K562 (cell line): Measurements from ENCODE around the gene FMNL2. TPM values are rescaled to one million over a fixed set of nuclear protein-coding genes. Genes with fewer than 3 reads are reported as not detected.

ENCODE experiments used
- C11orf30 ChIP-seq: fragments of 450-650 bp; IDR thresholded peaks from 2 replicates; pipeline ENCODE4 v1.6.1; 2016; ENCODE audit warnings: low read depth, mild to moderate bottlenecking
- CBFA2T2 ChIP-seq: fragments of 450-650 bp; conservative IDR thresholded peaks from 2 replicates; pipeline ENCODE4 v1.6.1; 2017; ENCODE audit warnings: mild to moderate bottlenecking
- CBX8 ChIP-seq: fragments of 200-600 bp; sonication (generic); IDR thresholded peaks from 2 replicates; pipeline ENCODE4 v1.6.1; 2012; ENCODE audit warnings: borderline replicate concordance, mixed run types, low read depth, mild to moderate bottlenecking, moderate library complexity, mixed read lengths, low read length, control low read depth, inconsistent platforms; ENCODE audit not compliant: poor library complexity, severe bottlenecking; ENCODE audit errors: extremely low read depth
- CEBPB ChIP-seq: fragments of 450-650 bp; IDR thresholded peaks from 2 replicates; pipeline ENCODE4 v1.6.1; 2016; ENCODE audit warnings: missing genetic modification characterization, missing compliant biosample characterization
- CHD4 ChIP-seq: fragments of 200-600 bp; sonication (generic); IDR thresholded peaks from 3 replicates; pipeline ENCODE4 v1.6.1; 2012; ENCODE audit warnings: low read depth, mild to moderate bottlenecking, mixed read lengths, low read length, inconsistent platforms; ENCODE audit not compliant: insufficient read depth, insufficient replicate concordance, poor library complexity, severe bottlenecking
- CREB3 ChIP-seq: fragments of 450-650 bp; conservative IDR thresholded peaks from 2 replicates; pipeline ENCODE4 v1.6.1; 2016; ENCODE audit warnings: missing genetic modification characterization, low read depth, mild to moderate bottlenecking, missing compliant biosample characterization, moderate library complexity
- CXXC5 ChIP-seq: fragments of 250-450 bp; sonication (Bioruptor Pico); IDR thresholded peaks from 2 replicates; pipeline ENCODE4 v1.8.0; 2022; ENCODE audit warnings: inconsistent platforms, mild to moderate bottlenecking, moderate library complexity
- FOSL1 ChIP-seq: fragments of 200-800 bp; sonication (Bioruptor generic); conservative IDR thresholded peaks from 2 replicates; pipeline ENCODE4 v1.6.1; 2016; ENCODE audit warnings: missing genetic modification characterization, missing compliant biosample characterization
- FOXJ3 ChIP-seq: sonication (generic); formaldehyde crosslinking; IDR thresholded peaks from 2 replicates; pipeline ENCODE4 v1.4.0; 2020; ENCODE audit warnings: mild to moderate bottlenecking, missing genetic modification reagents
- GATA2 ChIP-seq: sonication (generic); formaldehyde crosslinking; IDR thresholded peaks from 2 replicates; pipeline ENCODE4 v1.4.0; 2020; ENCODE audit warnings: mild to moderate bottlenecking, missing genetic modification reagents
- HIVEP1 ChIP-seq: fragments of 250-450 bp; sonication (Bioruptor Pico); IDR thresholded peaks from 2 replicates; pipeline ENCODE4 v1.4.0; 2020; ENCODE audit warnings: mild to moderate bottlenecking
- KDM1A ChIP-seq, 2 experiments: fragments of 450-650 bp; IDR thresholded peaks; 2 replicates each; pipeline ENCODE4 v1.6.1; 2016; ENCODE audit warnings: mild to moderate bottlenecking in 2 of 2
- KDM4B ChIP-seq, 2 experiments: fragments of 450-650 bp in 1 of 2; sonication (generic) in 1 of 2; IDR thresholded peaks; 2 replicates each; pipeline ENCODE4 v1.6.1; 2016 to 2017; ENCODE audit warnings: borderline replicate concordance in 2 of 2, antibody characterized with exemption in 1 of 2, low read depth in 1 of 2, mild to moderate bottlenecking in 1 of 2
- LARP7 ChIP-seq: fragments of 450-650 bp; IDR thresholded peaks from 2 replicates; pipeline ENCODE4 v1.6.1; 2016
- LCOR ChIP-seq: sonication (generic); formaldehyde crosslinking; IDR thresholded peaks from 2 replicates; pipeline ENCODE4 v1.8.0; 2022; ENCODE audit warnings: mild to moderate bottlenecking, missing genetic modification reagents
- MLLT1 ChIP-seq, 2 experiments: fragments of 450-650 bp; IDR thresholded peaks; 2 replicates each; pipeline ENCODE4 v1.6.1; 2016
- NFIC ChIP-seq: fragments of 450-650 bp; IDR thresholded peaks from 2 replicates; pipeline ENCODE4 v1.6.1; 2017; ENCODE audit warnings: mild to moderate bottlenecking, inconsistent platforms
- NFRKB ChIP-seq: fragments of 450-650 bp; IDR thresholded peaks from 2 replicates; pipeline ENCODE4 v1.6.1; 2016; ENCODE audit warnings: low read depth
- PHF21A ChIP-seq: fragments of 450-650 bp; IDR thresholded peaks from 2 replicates; pipeline ENCODE4 v1.6.1; 2017; ENCODE audit warnings: low read depth, borderline replicate concordance
- RFX5 ChIP-seq: IDR thresholded peaks from 2 replicates; pipeline ENCODE4 v1.6.1; 2011; ENCODE audit warnings: low read depth, mild to moderate bottlenecking, improper control_type of control experiment, low read length
- STAT5B ChIP-seq: fragments of 250-450 bp; sonication (Bioruptor Pico); IDR thresholded peaks from 2 replicates; pipeline ENCODE4 v1.8.0; 2021; ENCODE audit warnings: mild to moderate bottlenecking, inconsistent platforms
- SUPT5H ChIP-seq: fragments of 450-650 bp; IDR thresholded peaks from 2 replicates; pipeline ENCODE4 v1.6.1; 2016
- TAF1 ChIP-seq: IDR thresholded peaks from 2 replicates; pipeline ENCODE4 v1.6.1; 2011; ENCODE audit warnings: mild to moderate bottlenecking, low read length, moderate library complexity; ENCODE audit not compliant: insufficient read depth, control insufficient read depth, severe bottlenecking; ENCODE audit errors: extremely low read depth
- TRIM24 ChIP-seq, 2 experiments: fragments of 450-650 bp; IDR thresholded peaks; 2 replicates each; pipeline ENCODE4 v1.6.1; 2016
- WHSC1 ChIP-seq: IDR thresholded peaks from one replicate; pipeline ENCODE4 v1.6.1; 2012; ENCODE audit warnings: low read length, control low read depth, inconsistent platforms
- ZBTB2 ChIP-seq: fragments of 450-650 bp; IDR thresholded peaks from 2 replicates; pipeline ENCODE4 v1.6.1; 2016; ENCODE audit warnings: antibody characterized with exemption
- ZKSCAN3 ChIP-seq: fragments of 250-450 bp; sonication (Bioruptor Pico); IDR thresholded peaks from 2 replicates; pipeline ENCODE4 v1.4.0; 2020
- ZNF184 ChIP-seq: sonication (generic); formaldehyde crosslinking; IDR thresholded peaks from 2 replicates; pipeline ENCODE4 v1.5.0; 2020; ENCODE audit warnings: missing genetic modification reagents
- ZNF23 ChIP-seq: fragments of 250-450 bp; sonication (Bioruptor Pico); IDR thresholded peaks from 2 replicates; pipeline ENCODE4 v1.4.0; 2020; ENCODE audit warnings: mild to moderate bottlenecking
- ZNF780A ChIP-seq: fragments of 250-450 bp; sonication (Bioruptor Pico); IDR thresholded peaks from 2 replicates; pipeline ENCODE4 v1.5.0; 2021; ENCODE audit warnings: mild to moderate bottlenecking
- polyA plus RNA-seq, 8 experiments: library from polyadenylated mRNA; depleted of rRNA in 4 of 8; stranded (reverse) in 5 of 8; unstranded in 3 of 8; fragments of >200 nt; fragmentation: Nextera tagmentation in 2 of 8; fragmentation: Illumina TruSeq in 1 of 8; extraction: Ambion mirVana in 2 of 8; extraction: Trizol in 1 of 8; gene quantifications; 2 replicates each; pipeline versions ENCODE4 v1.2.1 to v1.2.3, GENCODE V29; 2011 to 2014; ENCODE audit warnings: inconsistent platforms in 1 of 8, missing spikeins in 1 of 8
- total RNA-seq, 7 experiments: library from RNA; depleted of rRNA in 6 of 7; stranded (reverse); fragments of >200 nt in 6 of 7; fragmentation: Illumina TruSeq in 2 of 7; extraction: Trizol in 2 of 7; gene quantifications; 2 replicates each; pipeline versions ENCODE4 v1.2.1 to v1.2.3, GENCODE V29; 2011 to 2021; ENCODE audit warnings: low replicate concordance in 1 of 7

FMNL2 gene
- total and polyA plus RNA-seq, 9 of the 15 experiments (the other 6 are each of a cell fraction or from before 2014, with no cell fraction given): 0.15 to 0.49 (median 0.24) TPM; not detected in 1

GRCh38 chr2:152620985-152621384, 286.0 kb downstream of the FMNL2 start (continued):
- TF ChIP-seq SUPT5H: no peak
- no peak for TF ChIP-seq RFX5
- TF ChIP-seq LCOR (CRISPR knock-in tag): no peak
- TF ChIP-seq CBX8: no peak
- TF ChIP-seq ZNF780A: no peak
- no peak for TF ChIP-seq NFRKB
- no peak for TF ChIP-seq CEBPB (tag)
- no peak for TF ChIP-seq WHSC1
- no peak for TF ChIP-seq HIVEP1 (CRISPR knock-in tag)
- TF ChIP-seq KDM1A (IDR thresholded peaks at IDR 0.05): peak in 1 of 2 experiments; percentile 34; a peak in 1 of 4 replicates
- no peak for TF ChIP-seq MLLT1 (IDR thresholded peaks at IDR 0.05)
- peak; percentile 40 for TF ChIP-seq CXXC5 (CRISPR knock-in tag)
- 0 out of 2 replicates have a peak, but pooled peaks have one; percentile 35 for TF ChIP-seq FOSL1
- TF ChIP-seq ZNF184 (CRISPR knock-in tag): no peak
- TF ChIP-seq ZNF23 (CRISPR knock-in tag): no peak
- no peak for TF ChIP-seq ZKSCAN3 (CRISPR knock-in tag)
- peak; percentile 74 to 80 for TF ChIP-seq TRIM24 (IDR thresholded peaks at IDR 0.05)
- TF ChIP-seq FOXJ3 (CRISPR knock-in tag): no peak
- TF ChIP-seq CREB3 (tag): no peak
- TF ChIP-seq C11orf30: no peak
- no peak for TF ChIP-seq GATA2
- TF ChIP-seq ZBTB2: peak; percentile 39; the same call in 1 of the 2 replicates
- no peak for TF ChIP-seq LARP7
- TF ChIP-seq PHF21A: no peak
- TF ChIP-seq CBFA2T2: peak; percentile 82
- no peak for TF ChIP-seq TAF1
- no peak for TF ChIP-seq STAT5B (CRISPR knock-in tag)
- peak; percentile 58 for TF ChIP-seq NFIC
- no peak for TF ChIP-seq CHD4
- no peak for TF ChIP-seq KDM4B (IDR thresholded peaks at IDR 0.05; ENCODE audit: borderline replicate concordance in 2 of 2, low read depth in 1 of 2)
